SK-N-SH (cell line): ENCODE data around the gene HOXC4. TPM values are rescaled to one million over a fixed set of nuclear protein-coding genes. Genes with fewer than 3 reads are reported as not detected.

ENCODE experiments used
- CTCF ChIA-PET: fragments of 300-600, 350-600 bp; formaldehyde crosslinking; extraction: SDS; loops from one replicate; lab custom pipeline; 2021; lab: Yijun Ruan, JAX
- POLR2A ChIA-PET: fragments of 350-600 bp; sonication (Branson Sonifier 250); formaldehyde crosslinking; extraction: SDS; loops from one replicate; lab custom pipeline; 2020; ENCODE audit warnings: antibody characterized with exemption, inconsistent platforms; lab: Yijun Ruan, JAX
- DNase-seq: peaks from one replicate; pipeline ENCODE4 v3.0.0; 2012
- H2AFZ ChIP-seq: fragments of 200-600 bp; sonication (generic); 2 replicates; pipeline ENCODE4 v1.8.1; 2016; ENCODE audit warnings: antibody characterized with exemption, mild to moderate bottlenecking, low read depth
- H3F3A ChIP-seq: fragments of 200-600 bp; sonication (generic); replicated peaks from 2 replicates; pipeline ENCODE3; 2016; ENCODE audit warnings: antibody characterized with exemption, mild to moderate bottlenecking; ENCODE audit not compliant: insufficient read depth
- H3K27ac ChIP-seq, 2 experiments: fragments of 200-500 bp in 1 of 2; fragments of 200-600 bp in 1 of 2; sonication (Bioruptor generic) in 1 of 2; sonication (generic), shearing (Covaris generic) in 1 of 2; 2 replicates each; pipeline versions ENCODE4 v1.5.1 to v1.6.1; 2014 to 2016; ENCODE audit warnings: low read depth in 2 of 2, inconsistent platforms in 1 of 2, low read length in 1 of 2, mild to moderate bottlenecking in 1 of 2, mixed read lengths in 1 of 2
- H3K27me3 ChIP-seq: fragments of 200-600 bp; sonication (generic), shearing (Covaris generic); 2 replicates; pipeline ENCODE4 v1.6.1; 2016; ENCODE audit warnings: mixed run types; ENCODE audit not compliant: insufficient read depth
- H3K36me3 ChIP-seq, 2 experiments: fragments of 200-500 bp in 1 of 2; fragments of 200-600 bp in 1 of 2; sonication (Bioruptor generic) in 1 of 2; sonication (generic) in 1 of 2; replicated peaks in 1 of 2; 2 replicates each; pipeline versions ENCODE3 to v1.5.1; 2014 to 2016; ENCODE audit warnings: low read length in 1 of 2, mild to moderate bottlenecking in 1 of 2; ENCODE audit not compliant: insufficient read depth in 2 of 2, control insufficient read depth in 1 of 2
- H3K4me1 ChIP-seq, 2 experiments: fragments of 200-500 bp in 1 of 2; fragments of 200-600 bp in 1 of 2; sonication (Bioruptor generic) in 1 of 2; sonication (generic), shearing (Covaris generic) in 1 of 2; 2 replicates each; pipeline versions ENCODE4 v1.5.1 to v1.6.1; 2014 to 2016; ENCODE audit warnings: low read depth in 1 of 2, low read length in 1 of 2, mixed run types in 1 of 2; ENCODE audit not compliant: insufficient read depth in 2 of 2, control insufficient read depth in 1 of 2
- H3K4me2 ChIP-seq: fragments of 200-600 bp; sonication (generic), shearing (Covaris generic); 2 replicates; pipeline ENCODE4 v1.6.1; 2017; ENCODE audit warnings: mixed run types
- H3K4me3 ChIP-seq, 2 experiments: fragments of 200-500 bp in 1 of 2; fragments of 200-600 bp in 1 of 2; sonication (Bioruptor generic) in 1 of 2; sonication (generic), shearing (Covaris generic) in 1 of 2; 2 replicates each; pipeline versions ENCODE4 v1.5.1 to v1.8.1; 2014 to 2016; ENCODE audit warnings: low read depth in 2 of 2, inconsistent platforms in 1 of 2, low read length in 1 of 2, mild to moderate bottlenecking in 1 of 2, mixed read lengths in 1 of 2, moderate library complexity in 1 of 2
- H3K79me2 ChIP-seq: fragments of 200-600 bp; sonication (generic); 2 replicates; pipeline ENCODE4 v1.8.1; 2017; ENCODE audit warnings: mild to moderate bottlenecking; ENCODE audit not compliant: insufficient read depth
- H3K9ac ChIP-seq: fragments of 200-600 bp; sonication (generic); 2 replicates; pipeline ENCODE4 v1.6.1; 2017; ENCODE audit warnings: mixed run types
- H3K9me2 ChIP-seq: fragments of 200-600 bp; sonication (generic); 2 replicates; pipeline ENCODE4 v1.6.1; 2017; ENCODE audit warnings: mixed run types
- H3K9me3 ChIP-seq: fragments of 200-600 bp; sonication (generic); 2 replicates; pipeline ENCODE4 v1.6.1; 2017; ENCODE audit warnings: mixed run types, mild to moderate bottlenecking, moderate library complexity
- H4K20me1 ChIP-seq: fragments of 200-600 bp; sonication (generic); 2 replicates; pipeline ENCODE4 v1.6.1; 2017; ENCODE audit warnings: mild to moderate bottlenecking, mixed run types; ENCODE audit not compliant: insufficient read depth
- CHD2 ChIP-seq: fragments of 150-350 bp; IDR thresholded peaks from 2 replicates; pipeline ENCODE4 v1.6.1; 2018; ENCODE audit warnings: low read length; ENCODE audit not compliant: partially characterized antibody
- ELF1 ChIP-seq: IDR thresholded peaks from 2 replicates; pipeline ENCODE4 v1.4.0; 2012
- FOSL2 ChIP-seq: IDR thresholded peaks from 2 replicates; pipeline ENCODE4 v1.4.0; 2012; ENCODE audit warnings: low read depth, mild to moderate bottlenecking, moderate library complexity, borderline replicate concordance
- FOXJ3 ChIP-seq: sonication (generic); formaldehyde crosslinking; IDR thresholded peaks from 2 replicates; pipeline ENCODE4 v1.5.1; 2020; ENCODE audit warnings: mild to moderate bottlenecking, missing genetic modification reagents
- FOXM1 ChIP-seq: IDR thresholded peaks from 2 replicates; pipeline ENCODE4 v1.4.0; 2012; ENCODE audit warnings: low read depth, mild to moderate bottlenecking
- GABPA ChIP-seq: IDR thresholded peaks from 2 replicates; pipeline ENCODE4 v1.4.0; 2012; ENCODE audit warnings: low read depth, mild to moderate bottlenecking
- GATA2 ChIP-seq: sonication (generic); formaldehyde crosslinking; IDR thresholded peaks from 2 replicates; pipeline ENCODE4 v1.5.0; 2020; ENCODE audit warnings: mild to moderate bottlenecking, missing genetic modification reagents
- MXI1 ChIP-seq: IDR thresholded peaks from 2 replicates; pipeline ENCODE4 v1.6.1; 2012; ENCODE audit warnings: mild to moderate bottlenecking, low read depth, low read length, improper control_type of control experiment
- NRF1 ChIP-seq: IDR thresholded peaks from 2 replicates; pipeline ENCODE4 v1.6.1; 2012; ENCODE audit warnings: low read depth, mild to moderate bottlenecking, low read length
- RAD21 ChIP-seq: IDR thresholded peaks from 2 replicates; pipeline ENCODE4 v1.6.1; 2012; ENCODE audit warnings: mild to moderate bottlenecking, low read length
- SIN3A ChIP-seq: IDR thresholded peaks from 2 replicates; pipeline ENCODE4 v1.6.1; 2012; ENCODE audit warnings: low read depth, mild to moderate bottlenecking, low read length, moderate library complexity, borderline replicate concordance
- SMC3 ChIP-seq: IDR thresholded peaks from 2 replicates; pipeline ENCODE4 v1.6.1; 2012; ENCODE audit warnings: low read depth, low read length, improper control_type of control experiment
- TAF1 ChIP-seq: IDR thresholded peaks from 2 replicates; pipeline ENCODE4 v1.6.1; 2012; ENCODE audit warnings: low read depth, mild to moderate bottlenecking, low read length, moderate library complexity, borderline replicate concordance
- TEAD4 ChIP-seq: IDR thresholded peaks from 2 replicates; pipeline ENCODE4 v1.4.0; 2012; ENCODE audit warnings: mild to moderate bottlenecking, borderline replicate concordance; ENCODE audit not compliant: insufficient read depth
- WGBS: methylation state at CpG from one replicate; pipeline ENCODE4 v1.1.6; 2017; ENCODE audit warnings: low lambda C conversion rate; 5-methylcytosine and 5-hydroxymethylcytosine counted together
- polyA plus RNA-seq, 3 experiments: library from polyadenylated mRNA; depleted of rRNA; stranded (reverse); fragments of >200 nt; gene quantifications; 2 replicates each; pipeline ENCODE4 v1.2.3, GENCODE V29; 2012
- TF ChIP-seq, protein P1 (sequence below): IDR thresholded peaks from 2 replicates; pipeline ENCODE4 v1.4.0; 2012; ENCODE audit warnings: low read depth, borderline replicate concordance
- TF ChIP-seq, protein P2 (sequence below): IDR thresholded peaks from 2 replicates; pipeline ENCODE4 v1.4.0; 2012; ENCODE audit warnings: low read depth, borderline replicate concordance
- TF ChIP-seq, protein P3 (sequence below): IDR thresholded peaks from 2 replicates; pipeline ENCODE4 v1.4.0; 2012; ENCODE audit warnings: low read depth
- TF ChIP-seq, protein P4 (sequence below): fragments of 150-350 bp; IDR thresholded peaks from 2 replicates; pipeline ENCODE4 v1.6.1; 2017; ENCODE audit warnings: antibody characterized with exemption, low read length, low read depth, borderline replicate concordance
- TF ChIP-seq, protein P5 (sequence below): IDR thresholded peaks from 2 replicates; pipeline ENCODE4; 2012
- TF ChIP-seq, protein P6 (sequence below): fragments of 200-600 bp; sonication (generic); IDR thresholded peaks from 2 replicates; pipeline ENCODE4 v1.6.1; 2017; ENCODE audit warnings: antibody characterized with exemption, mild to moderate bottlenecking, moderate library complexity

Gene HOXC4
- polyA plus RNA-seq, 1 of the 3 experiments (the other 2 are of a cell fraction): 3.7 TPM

DNA sequence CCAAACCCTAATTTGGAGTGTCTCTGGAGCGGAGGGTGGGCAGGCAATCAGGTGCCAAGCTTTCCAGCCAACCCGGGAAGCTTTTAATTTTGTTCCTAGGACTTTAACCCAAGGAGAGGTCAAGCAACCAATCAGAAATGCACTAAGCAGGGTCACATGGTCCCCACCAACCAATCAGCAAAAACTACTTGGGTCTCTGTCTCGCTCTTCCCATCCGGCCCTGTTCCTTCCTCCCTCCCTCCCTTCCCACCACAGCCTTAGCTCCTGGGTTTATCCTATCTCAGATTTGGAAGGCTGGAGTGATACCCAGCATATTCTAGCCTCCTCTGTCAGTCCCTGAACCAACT is 13.5 kb upstream of the HOXC4 start:
- Histone ChIP-seq H3K9me2 (no peaks in the 10 kb centered on the region), H3K36me3 (no peaks in the 10 kb centered on the region), H3F3A (peaks cover 4% of the 10 kb centered on the region), H4K20me1 (no peaks in the 10 kb centered on the region), H3K4me1 (peaks cover 0 to 37% of the 10 kb centered on the region in 2 experiments; a peak in 1 of 4 replicates), H3K27ac (no peak overlapping the region), H3K4me3 (no peak overlapping the region), H3K4me2 (no peak overlapping the region), H3K9ac (no peak overlapping the region), H2AFZ (no peak overlapping the region), H3K9me3 (no peaks in the 10 kb centered on the region), H3K27me3 (no peaks in the 10 kb centered on the region), H3K79me2 (no peaks in the 10 kb centered on the region)
- POLR2A ChIA-PET: interaction anchor here (1.3 kb wide), 1 partner anchor 13 kb away, joined by 4 read pairs; the partner anchor contains the start of gene HOXC4
- 86% methylated on average over 4 of the region's 4 CpGs for WGBS
- no peak for TF ChIP-seq GATA2
- TF ChIP-seq, protein P1, sequence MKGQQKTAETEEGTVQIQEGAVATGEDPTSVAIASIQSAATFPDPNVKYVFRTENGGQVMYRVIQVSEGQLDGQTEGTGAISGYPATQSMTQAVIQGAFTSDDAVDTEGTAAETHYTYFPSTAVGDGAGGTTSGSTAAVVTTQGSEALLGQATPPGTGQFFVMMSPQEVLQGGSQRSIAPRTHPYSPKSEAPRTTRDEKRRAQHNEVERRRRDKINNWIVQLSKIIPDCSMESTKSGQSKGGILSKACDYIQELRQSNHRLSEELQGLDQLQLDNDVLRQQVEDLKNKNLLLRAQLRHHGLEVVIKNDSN: peak; percentile 77; the same call in 1 of the 2 replicates
- CTCF ChIA-PET: interaction anchor here (1.2 to 23.2 kb wide), 5 partner anchors 7 to 175 kb away, joined by 3 to 548 read pairs (median 9); partner anchors contain the start of genes HOXC5 and SMUG1
- DNase-seq: peak; percentile 70

DNA sequence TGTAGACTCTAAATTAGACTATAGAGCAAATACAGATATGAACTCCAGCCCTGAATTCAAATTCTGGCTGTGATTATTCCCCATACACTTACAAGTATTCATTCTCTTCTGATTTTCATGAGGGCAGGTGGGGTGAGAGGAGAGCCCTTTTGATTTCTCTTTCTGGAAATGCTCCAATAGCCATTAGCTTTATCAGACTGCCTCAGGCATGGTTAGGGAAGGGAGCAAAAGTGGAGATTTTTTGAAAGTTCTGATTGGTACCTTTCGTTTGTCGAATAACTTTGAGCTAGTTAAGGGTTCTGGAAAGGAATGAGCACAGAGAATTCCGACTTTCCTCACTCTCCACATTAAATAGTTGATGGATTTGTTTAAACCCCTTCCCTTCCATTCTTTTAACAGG is 13.0 kb upstream of the HOXC4 start:
- no peak overlapping the region for H3K27ac ChIP-seq
- TF ChIP-seq TAF1 (no peak), RAD21 (no peak), FOSL2 (no peak), GABPA (no peak), FOXJ3 (CRISPR knock-in tag) (no peak), FOXM1 (no peak), MXI1 (no peak), ELF1 (no peak), GATA2 (no peak), TEAD4 (no peak), NRF1 (no peak), SIN3A (no peak), CHD2 (no peak), SMC3 (no peak)
- TF ChIP-seq, protein P2, sequence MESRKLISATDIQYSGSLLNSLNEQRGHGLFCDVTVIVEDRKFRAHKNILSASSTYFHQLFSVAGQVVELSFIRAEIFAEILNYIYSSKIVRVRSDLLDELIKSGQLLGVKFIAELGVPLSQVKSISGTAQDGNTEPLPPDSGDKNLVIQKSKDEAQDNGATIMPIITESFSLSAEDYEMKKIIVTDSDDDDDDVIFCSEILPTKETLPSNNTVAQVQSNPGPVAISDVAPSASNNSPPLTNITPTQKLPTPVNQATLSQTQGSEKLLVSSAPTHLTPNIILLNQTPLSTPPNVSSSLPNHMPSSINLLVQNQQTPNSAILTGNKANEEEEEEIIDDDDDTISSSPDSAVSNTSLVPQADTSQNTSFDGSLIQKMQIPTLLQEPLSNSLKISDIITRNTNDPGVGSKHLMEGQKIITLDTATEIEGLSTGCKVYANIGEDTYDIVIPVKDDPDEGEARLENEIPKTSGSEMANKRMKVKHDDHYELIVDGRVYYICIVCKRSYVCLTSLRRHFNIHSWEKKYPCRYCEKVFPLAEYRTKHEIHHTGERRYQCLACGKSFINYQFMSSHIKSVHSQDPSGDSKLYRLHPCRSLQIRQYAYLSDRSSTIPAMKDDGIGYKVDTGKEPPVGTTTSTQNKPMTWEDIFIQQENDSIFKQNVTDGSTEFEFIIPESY: no peak
- TF ChIP-seq, protein P3, sequence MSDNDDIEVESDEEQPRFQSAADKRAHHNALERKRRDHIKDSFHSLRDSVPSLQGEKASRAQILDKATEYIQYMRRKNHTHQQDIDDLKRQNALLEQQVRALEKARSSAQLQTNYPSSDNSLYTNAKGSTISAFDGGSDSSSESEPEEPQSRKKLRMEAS: no peak
- TF ChIP-seq, protein P4, sequence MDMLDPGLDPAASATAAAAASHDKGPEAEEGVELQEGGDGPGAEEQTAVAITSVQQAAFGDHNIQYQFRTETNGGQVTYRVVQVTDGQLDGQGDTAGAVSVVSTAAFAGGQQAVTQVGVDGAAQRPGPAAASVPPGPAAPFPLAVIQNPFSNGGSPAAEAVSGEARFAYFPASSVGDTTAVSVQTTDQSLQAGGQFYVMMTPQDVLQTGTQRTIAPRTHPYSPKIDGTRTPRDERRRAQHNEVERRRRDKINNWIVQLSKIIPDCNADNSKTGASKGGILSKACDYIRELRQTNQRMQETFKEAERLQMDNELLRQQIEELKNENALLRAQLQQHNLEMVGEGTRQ: no peak
- TF ChIP-seq, protein P5, sequence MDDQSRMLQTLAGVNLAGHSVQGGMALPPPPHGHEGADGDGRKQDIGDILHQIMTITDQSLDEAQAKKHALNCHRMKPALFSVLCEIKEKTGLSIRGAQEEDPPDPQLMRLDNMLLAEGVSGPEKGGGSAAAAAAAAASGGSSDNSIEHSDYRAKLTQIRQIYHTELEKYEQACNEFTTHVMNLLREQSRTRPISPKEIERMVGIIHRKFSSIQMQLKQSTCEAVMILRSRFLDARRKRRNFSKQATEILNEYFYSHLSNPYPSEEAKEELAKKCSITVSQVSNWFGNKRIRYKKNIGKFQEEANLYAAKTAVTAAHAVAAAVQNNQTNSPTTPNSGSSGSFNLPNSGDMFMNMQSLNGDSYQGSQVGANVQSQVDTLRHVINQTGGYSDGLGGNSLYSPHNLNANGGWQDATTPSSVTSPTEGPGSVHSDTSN: no peak
- TF ChIP-seq, protein P6, sequence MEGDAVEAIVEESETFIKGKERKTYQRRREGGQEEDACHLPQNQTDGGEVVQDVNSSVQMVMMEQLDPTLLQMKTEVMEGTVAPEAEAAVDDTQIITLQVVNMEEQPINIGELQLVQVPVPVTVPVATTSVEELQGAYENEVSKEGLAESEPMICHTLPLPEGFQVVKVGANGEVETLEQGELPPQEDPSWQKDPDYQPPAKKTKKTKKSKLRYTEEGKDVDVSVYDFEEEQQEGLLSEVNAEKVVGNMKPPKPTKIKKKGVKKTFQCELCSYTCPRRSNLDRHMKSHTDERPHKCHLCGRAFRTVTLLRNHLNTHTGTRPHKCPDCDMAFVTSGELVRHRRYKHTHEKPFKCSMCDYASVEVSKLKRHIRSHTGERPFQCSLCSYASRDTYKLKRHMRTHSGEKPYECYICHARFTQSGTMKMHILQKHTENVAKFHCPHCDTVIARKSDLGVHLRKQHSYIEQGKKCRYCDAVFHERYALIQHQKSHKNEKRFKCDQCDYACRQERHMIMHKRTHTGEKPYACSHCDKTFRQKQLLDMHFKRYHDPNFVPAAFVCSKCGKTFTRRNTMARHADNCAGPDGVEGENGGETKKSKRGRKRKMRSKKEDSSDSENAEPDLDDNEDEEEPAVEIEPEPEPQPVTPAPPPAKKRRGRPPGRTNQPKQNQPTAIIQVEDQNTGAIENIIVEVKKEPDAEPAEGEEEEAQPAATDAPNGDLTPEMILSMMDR: no peak
- TF ChIP-seq, all 33 proteins: peak for 0
- Histone ChIP-seq H4K20me1 (no peaks in the 10 kb centered on the region), H3K4me3 (no peak overlapping the region), H3K9me2 (no peaks in the 10 kb centered on the region), H2AFZ (no peak overlapping the region), H3K4me2 (no peak overlapping the region), H3K79me2 (no peaks in the 10 kb centered on the region), H3K4me1 (peaks cover 0 to 33% of the 10 kb centered on the region in 2 experiments; a peak in 1 of 4 replicates), H3K27me3 (no peaks in the 10 kb centered on the region), H3K9me3 (no peaks in the 10 kb centered on the region), H3K36me3 (no peaks in the 10 kb centered on the region), H3K9ac (no peak overlapping the region), H3F3A (peaks cover 4% of the 10 kb centered on the region)
- DNase-seq: no peak
- ChIA-PET CTCF (interaction anchor here (1.0 to 23.2 kb wide), 7 partner anchors 8 to 174 kb away, joined by 3 to 548 read pairs (median 8); partner anchors contain the start of genes HOXC4, HOXC5, HOXC6 and SMUG1), POLR2A (no interaction called here)
- 72% methylated on average over 3 of the region's 3 CpGs for WGBS
